Activated T-cell treated with anti-CD3 and anti-CD28 coated beads, Interleukin-2, amount 50 U/mL, for 48 hours (primary cell): Measurements from ENCODE around the gene SOCS6.
"Not testable (repeated sequence)": the region's sequence is repeated elsewhere in the genome, so short reads cannot be mapped to it uniquely, and the experiment has no call there.

Source experiments
- DNase-seq, 2 experiments: peaks; one replicate each; pipeline ENCODE4 v3.0.0-alpha.2; 2020

SOCS6 gene

GRCh38 chr18:70324897-70325296, 36.1 kb downstream of the SOCS6 start:
- DNase-seq: no peak

- no peak for DNase-seq
Observed at GRCh38 chr18:70326255-70326654, 37.4 kb downstream of the SOCS6 start.

GRCh38 chr18:70328169-70328568, 39.3 kb downstream of the SOCS6 start:
- no peak for DNase-seq

GRCh38 chr18:70329071-70329470, 40.2 kb downstream of the SOCS6 start:
- DNase-seq: no peak

DNA sequence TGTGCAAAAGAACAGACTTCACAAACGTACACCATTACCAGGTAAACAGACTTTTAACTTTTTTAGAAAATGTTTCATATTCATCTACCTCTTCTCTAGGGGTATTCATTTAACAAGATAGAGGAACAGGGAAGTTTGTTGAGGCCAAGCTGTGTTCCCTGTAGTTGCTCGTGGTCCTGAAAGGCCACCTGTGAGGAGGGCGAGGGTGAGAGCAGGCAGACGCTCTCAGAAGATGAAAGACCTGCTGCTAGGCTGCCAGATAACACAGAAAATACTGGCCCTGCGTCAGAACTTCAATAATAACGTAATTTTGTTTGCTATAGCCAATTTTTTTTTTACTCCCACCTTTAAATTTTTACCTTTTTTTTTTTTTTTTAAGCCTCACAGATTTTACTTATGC, 42.0 kb downstream of the SOCS6 start:
- no peak for DNase-seq

GRCh38 chr18:70331456-70332097, 42.7 kb downstream of the SOCS6 start:
- no peak for DNase-seq

- DNase-seq: no peak
Observed at GRCh38 chr18:70332694-70333093, 43.8 kb downstream of the SOCS6 start.

DNA sequence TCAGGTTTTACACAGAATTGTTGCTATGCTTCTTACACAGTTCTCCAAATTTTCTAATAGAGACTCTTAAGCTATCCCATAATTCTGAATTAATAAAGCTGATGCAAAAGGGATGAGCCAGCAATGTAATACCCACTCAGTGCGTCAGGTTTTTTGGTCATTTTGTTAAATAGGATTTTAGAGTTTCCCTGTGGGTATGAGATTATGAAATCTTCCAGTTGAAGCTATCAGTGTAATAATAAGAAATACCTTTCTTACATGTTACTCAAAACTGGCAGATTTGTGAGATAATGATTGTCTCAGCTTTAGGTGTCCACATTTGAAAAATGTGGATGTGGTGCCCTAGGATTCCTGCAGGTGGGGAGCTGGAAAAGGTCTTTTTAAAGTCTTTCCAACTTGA, 44.5 kb downstream of the SOCS6 start:
- no peak for DNase-seq

- no peak for DNase-seq
Observed at GRCh38 chr18:70333757-70334156, 44.9 kb downstream of the SOCS6 start.

DNA sequence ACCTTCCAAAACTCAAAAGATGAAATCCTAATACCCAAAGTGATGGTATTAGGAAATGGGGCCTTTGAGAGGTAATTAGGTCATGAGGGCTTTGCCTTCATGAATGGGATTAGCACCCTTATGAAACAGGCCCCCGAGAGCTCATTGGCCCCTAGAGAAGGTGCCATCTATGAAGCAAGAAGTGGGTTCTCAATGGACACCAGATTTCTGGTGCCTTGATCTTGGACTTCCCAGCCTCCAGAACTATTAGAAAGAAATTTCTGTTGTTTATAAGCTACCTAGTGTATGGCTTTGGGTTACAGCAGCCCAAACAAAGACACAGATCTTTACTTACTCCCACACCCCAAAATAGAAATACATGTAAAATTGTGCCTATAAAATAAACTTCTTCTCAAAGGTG, 45.4 kb downstream of the SOCS6 start:
- no peak for DNase-seq

GRCh38 chr18:70334728-70335329, 46.0 kb downstream of the SOCS6 start:
- no peak for DNase-seq

DNA sequence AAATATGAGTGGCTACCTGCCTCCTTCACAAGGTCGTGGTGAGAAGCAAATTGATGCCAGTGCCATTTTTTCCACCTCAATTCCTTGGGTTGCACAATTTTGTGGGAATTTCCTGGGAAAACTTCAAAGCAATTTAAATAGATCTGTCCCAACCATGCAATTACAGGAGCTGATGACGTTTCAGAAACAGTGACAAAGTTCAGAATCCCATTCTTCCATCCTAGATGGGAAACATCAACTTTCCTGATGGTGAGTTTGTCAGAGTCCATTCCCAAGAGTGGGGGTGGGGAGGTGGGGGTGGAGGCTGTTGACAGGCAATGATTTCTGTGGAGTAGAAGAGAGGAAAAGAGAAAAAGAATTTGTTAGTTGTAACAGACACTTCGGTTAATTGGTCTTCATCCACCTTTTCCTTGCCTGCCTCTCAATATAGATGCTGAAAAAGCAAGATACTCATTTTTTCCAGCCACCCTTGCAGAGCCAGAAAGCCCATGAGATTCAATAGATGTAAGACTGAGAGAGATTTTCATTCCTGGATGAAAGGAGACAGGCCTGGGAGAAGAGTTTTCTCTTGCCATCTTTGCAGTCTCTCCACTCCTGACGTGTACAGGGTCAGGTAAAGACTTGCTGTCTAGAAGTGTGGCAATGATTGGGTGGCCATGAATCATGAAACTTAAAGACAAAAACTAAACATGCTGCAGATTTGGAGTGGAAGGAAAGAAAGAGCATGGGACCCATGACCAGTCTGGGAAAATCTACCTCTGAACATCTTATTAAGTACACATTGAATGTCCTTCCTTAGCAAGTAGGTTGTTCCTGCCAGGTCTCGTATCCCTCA, 47.3 kb downstream of the SOCS6 start:
- no peak for DNase-seq

GRCh38 chr18:70337139-70337972, 48.5 kb downstream of the SOCS6 start:
- DNase-seq: no peak

GRCh38 chr18:70338890-70339289, 50.0 kb downstream of the SOCS6 start:
- no peak for DNase-seq

GRCh38 chr18:70339915-70340314, 51.1 kb downstream of the SOCS6 start:
- DNase-seq: no peak

- DNase-seq: not testable (repeated sequence)
Observed at GRCh38 chr18:70348481-70348880, 59.6 kb downstream of the SOCS6 start.

DNA sequence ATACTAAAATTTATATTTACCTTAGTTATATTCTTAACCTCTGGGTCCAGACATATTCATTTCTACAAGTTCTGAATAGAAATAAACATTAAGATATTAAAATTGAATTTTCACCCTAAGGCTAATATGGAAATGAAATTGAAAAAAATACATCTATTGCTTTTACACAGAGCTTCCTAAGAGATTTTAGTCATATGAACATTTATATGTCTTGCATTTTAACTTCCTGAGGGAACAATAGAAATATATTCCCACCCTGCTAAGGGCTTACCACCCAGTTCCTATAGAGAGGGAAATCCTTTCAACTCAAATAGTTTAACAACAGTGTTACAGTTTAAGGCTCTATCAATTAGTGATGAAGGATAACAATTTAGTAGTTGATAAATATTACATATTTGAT, 60.5 kb downstream of the SOCS6 start:
- no peak for DNase-seq

GRCh38 chr18:70354080-70354479, 65.2 kb downstream of the SOCS6 start:
- DNase-seq: no peak

GRCh38 chr18:70354771-70355170, 65.9 kb downstream of the SOCS6 start:
- no peak for DNase-seq

GRCh38 chr18:70355620-70356385, 67.0 kb downstream of the SOCS6 start:
- no peak for DNase-seq

DNA sequence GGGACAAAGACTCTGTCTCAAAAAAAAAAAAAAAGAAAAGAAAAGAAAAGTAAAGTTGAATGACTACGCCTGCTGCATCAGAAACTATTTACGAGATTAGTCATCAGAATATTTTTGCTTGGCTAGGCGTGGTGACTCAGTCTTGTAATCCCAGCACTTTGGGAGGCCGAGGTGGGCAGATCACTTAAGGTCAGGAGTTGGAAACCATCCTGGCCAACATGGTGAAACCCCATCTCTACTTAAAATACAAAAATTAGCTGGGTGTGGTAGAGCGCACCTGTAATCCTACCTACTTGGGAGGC, 69.2 kb downstream of the SOCS6 start:
- not testable (repeated sequence) for DNase-seq

- no peak for DNase-seq
Observed at GRCh38 chr18:70359071-70359470, 70.2 kb downstream of the SOCS6 start.

- no peak for DNase-seq
Observed at GRCh38 chr18:70362258-70362657, 73.4 kb downstream of the SOCS6 start.
